ENCODE measurements around the gene ELP4. TPM values are rescaled to one million over a fixed set of nuclear protein-coding genes. Genes with fewer than 3 reads are reported as not detected.

Gene ELP4
- total and polyA plus RNA-seq, 2 experiments from 2014 or later = 28.2 to 38.3 TPM

- Mint-ChIP-seq H3K27ac (no peak overlapping the region), H3K27me3 (ENCODE audit: insufficient read depth, low read depth, poor library complexity) (no peaks in the 10 kb centered on the region), H3K4me1 (no peaks in the 10 kb centered on the region), H3K4me3 (no peak overlapping the region), H3K36me3 (ENCODE audit: low read depth) (no peaks in the 10 kb centered on the region), H3K9me3 (no peaks in the 10 kb centered on the region)
- Histone ChIP-seq H3K79me2 (replicated peaks; ENCODE audit: insufficient read depth) (no peaks in the 10 kb centered on the region), H4K20me1 (replicated peaks; ENCODE audit: insufficient read depth) (no peaks in the 10 kb centered on the region), H3K27ac (ENCODE audit: low read depth) (no peak overlapping the region), H3K27me3 (ENCODE audit: insufficient read depth) (no peaks in the 10 kb centered on the region), H3K36me3 (ENCODE audit: insufficient read depth) (no peaks in the 10 kb centered on the region), H3K4me2 (no peak overlapping the region), H3K9me2 (ENCODE audit: insufficient read depth) (no peaks in the 10 kb centered on the region), H3K4me3 (no peak overlapping the region), H3F3A (replicated peaks; ENCODE audit: low read depth) (no peaks in the 10 kb centered on the region), H3K4me1 (ENCODE audit: insufficient read depth) (no peaks in the 10 kb centered on the region; the same call in 1 of the 2 replicates), H2AFZ (no peak overlapping the region)
- DNase-seq (ENCODE audit: low spot score) = no peak
- ATAC-seq = no peak
- TF ChIP-seq STAT1 (IDR thresholded peaks at IDR 0.05; ENCODE audit: unreplicated experiment) (no peak), JUNB (IDR thresholded peaks at IDR 0.05; ENCODE audit: unreplicated experiment) (no peak), EZH2 (IDR thresholded peaks at IDR 0.05; ENCODE audit: low read depth, unreplicated experiment) (no peak), CTCF (conservative IDR thresholded peaks at IDR 0.05; ENCODE audit: low read depth in 2 of 2) (no peak)
Observed at GRCh38 chr11:31706357-31706756, 196.8 kb downstream of the ELP4 start.

DNA sequence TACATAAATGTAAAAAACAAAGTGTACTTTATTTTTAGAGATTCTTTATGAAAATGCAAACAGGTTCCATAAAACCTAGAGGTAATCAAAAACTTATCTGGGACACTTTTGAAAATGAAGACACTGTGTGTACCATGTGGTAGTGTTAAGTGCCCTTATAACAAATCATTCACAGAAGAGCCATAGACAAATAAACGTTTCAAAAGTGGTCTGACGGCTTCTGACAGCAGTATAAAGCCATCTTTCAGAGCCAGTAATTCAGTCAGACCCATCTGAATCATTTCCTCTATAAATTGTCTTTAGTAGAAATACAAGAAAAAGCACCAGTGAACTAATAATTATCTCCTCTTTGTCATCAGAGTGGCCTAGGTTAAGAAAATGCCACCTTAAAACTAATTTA, 201.6 kb downstream of the ELP4 start:
- H3K27ac Mint-ChIP-seq = no peak overlapping the region
- peaks cover 8% of the 10 kb centered on the region; the same call in 2 of the 3 replicates for H3K36me3 Mint-ChIP-seq (ENCODE audit: low read depth)
- peaks cover 9% of the 10 kb centered on the region; the same call in 2 of the 3 replicates for H3K9me3 Mint-ChIP-seq
- Histone ChIP-seq H3F3A (replicated peaks; ENCODE audit: low read depth) (no peaks in the 10 kb centered on the region), H4K20me1 (replicated peaks; ENCODE audit: insufficient read depth) (no peaks in the 10 kb centered on the region), H3K36me3 (ENCODE audit: insufficient read depth) (no peaks in the 10 kb centered on the region), H3K27ac (ENCODE audit: low read depth) (no peak overlapping the region), H3K9me2 (ENCODE audit: insufficient read depth) (no peaks in the 10 kb centered on the region), H3K27me3 (ENCODE audit: insufficient read depth) (no peaks in the 10 kb centered on the region), H3K4me2 (no peak overlapping the region), H3K4me1 (ENCODE audit: insufficient read depth) (peaks cover 16% of the 10 kb centered on the region), H3K4me3 (no peak overlapping the region), H2AFZ (no peak overlapping the region), H3K79me2 (replicated peaks; ENCODE audit: insufficient read depth) (no peaks in the 10 kb centered on the region)
- no peaks in the 10 kb centered on the region for H3K27me3 Mint-ChIP-seq (ENCODE audit: insufficient read depth, low read depth, poor library complexity)
- DNase-seq (ENCODE audit: low spot score) = no peak
- ATAC-seq = no peak
- H3K4me1 Mint-ChIP-seq = peaks cover 10% of the 10 kb centered on the region
- H3K4me3 Mint-ChIP-seq = no peak overlapping the region
- TF ChIP-seq ZNF114 (CRISPR knock-in tag; IDR thresholded peaks at IDR 0.05) (no peak), CREB1 (CRISPR knock-in tag; IDR thresholded peaks at IDR 0.05; ENCODE audit: low read depth) (no peak), POLR2AphosphoS5 (IDR thresholded peaks at IDR 0.05; ENCODE audit: low read depth) (no peak), STAT1 (IDR thresholded peaks at IDR 0.05; ENCODE audit: unreplicated experiment) (no peak), CTCF (conservative IDR thresholded peaks at IDR 0.05; ENCODE audit: low read depth in 2 of 2) (no peak), EZH2 (IDR thresholded peaks at IDR 0.05; ENCODE audit: low read depth, unreplicated experiment) (no peak), ZNF462 (CRISPR knock-in tag; IDR thresholded peaks at IDR 0.05) (no peak), ZNF331 (CRISPR knock-in tag; IDR thresholded peaks at IDR 0.05; ENCODE audit: low read depth) (no peak), NANOG (IDR thresholded peaks at IDR 0.05; ENCODE audit: borderline replicate concordance) (no peak)
- TF ChIP-seq, protein P1, sequence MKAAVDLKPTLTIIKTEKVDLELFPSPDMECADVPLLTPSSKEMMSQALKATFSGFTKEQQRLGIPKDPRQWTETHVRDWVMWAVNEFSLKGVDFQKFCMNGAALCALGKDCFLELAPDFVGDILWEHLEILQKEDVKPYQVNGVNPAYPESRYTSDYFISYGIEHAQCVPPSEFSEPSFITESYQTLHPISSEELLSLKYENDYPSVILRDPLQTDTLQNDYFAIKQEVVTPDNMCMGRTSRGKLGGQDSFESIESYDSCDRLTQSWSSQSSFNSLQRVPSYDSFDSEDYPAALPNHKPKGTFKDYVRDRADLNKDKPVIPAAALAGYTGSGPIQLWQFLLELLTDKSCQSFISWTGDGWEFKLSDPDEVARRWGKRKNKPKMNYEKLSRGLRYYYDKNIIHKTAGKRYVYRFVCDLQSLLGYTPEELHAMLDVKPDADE (IDR thresholded peaks at IDR 0.05) = no peak
